Stomach (tissue), 9 donors: ENCODE data around the gene THOC6. TPM values are rescaled to one million over a fixed set of nuclear protein-coding genes. Genes with fewer than 3 reads are reported as not detected.

Experiments
- DNase-seq, 2 donors: peaks; one replicate each; pipeline versions ENCODE4 v3.0.0 to v3.0.0-alpha.2; 2013 to 2019
- H3K27ac ChIP-seq, 5 donors: fragments of 200-600 bp in 4 of 5; sonication (generic) in 4 of 5; one replicate each; pipeline ENCODE4 v1.5.1; 2013 to 2019; ENCODE audit warnings: mild to moderate bottlenecking in 1 of 5, moderate library complexity in 1 of 5
- H3K27me3 ChIP-seq, 3 donors: fragments of 200-600 bp; sonication (generic); one replicate each; pipeline ENCODE4 v1.5.1; 2017 to 2019; ENCODE audit warnings: mixed run types in 1 of 3
- H3K36me3 ChIP-seq, 4 donors: fragments of 200-600 bp; sonication (generic); 1 replicate in 3 of 4; 2 replicates in 1 of 4; pipeline ENCODE4 v1.5.1; 2016 to 2019
- H3K4me1 ChIP-seq, 4 donors: fragments of 200-600 bp; sonication (generic); one replicate each; pipeline ENCODE4 v1.5.1; 2016 to 2019
- H3K4me3 ChIP-seq, 4 donors: fragments of 200-600 bp; sonication (generic) in 3 of 4; one replicate each; pipeline ENCODE4 v1.5.1; 2016 to 2019; ENCODE audit warnings: mild to moderate bottlenecking in 1 of 4
- H3K9me3 ChIP-seq, 4 donors: fragments of 200-600 bp; sonication (generic); one replicate each; pipeline ENCODE4 v1.5.1; 2016 to 2019
- EP300 ChIP-seq: sonication (generic); formaldehyde crosslinking; IDR thresholded peaks from one replicate; pipeline ENCODE4 v1.6.1; 2017; ENCODE audit warnings: antibody characterized with exemption
- POLR2A ChIP-seq, 4 donors: fragments of 450-650 bp; IDR thresholded peaks; one replicate each; pipeline ENCODE4 v1.6.1; 2016; ENCODE audit warnings: antibody characterized with exemption in 4 of 4, control low read depth in 2 of 4, mild to moderate bottlenecking in 1 of 4, moderate library complexity in 1 of 4
- POLR2AphosphoS5 ChIP-seq, 3 donors: sonication (generic); formaldehyde crosslinking; IDR thresholded peaks; one replicate each; pipeline ENCODE4 v1.6.1; 2016; ENCODE audit warnings: antibody characterized with exemption in 3 of 3
- WGBS, 5 donors: extraction: QIAGEN DNeasy Blood & Tissue Kit in 3 of 5; methylation state at CpG; one replicate each; pipeline versions ENCODE4 v1.1.5 to v1.1.7; 2013 to 2018; 5-methylcytosine and 5-hydroxymethylcytosine counted together
- intact Hi-C: fragments of 100-400 bp; cut with DNase I; formaldehyde crosslinking; loops from one replicate; pipeline ENCODE4 v1.15.1; 2023; ENCODE audit warnings: low total_unique reads
- polyA plus RNA-seq, 3 donors: library from polyadenylated mRNA; stranded (reverse); fragments of 200-250 nt; gene quantifications; one replicate each; pipeline ENCODE4 v1.2.3, GENCODE V29; 2013
- total RNA-seq, 5 donors: library from RNA; depleted of rRNA; stranded (reverse); fragments of >200 nt; gene quantifications; one replicate each; pipeline versions ENCODE4 v1.1.0 to v1.2.3, GENCODE V29; 2014 to 2016
- TF ChIP-seq, protein P1 (sequence below), 7 experiments: fragments of 450-650 bp in 4 of 7; fragments of 200-600 bp in 3 of 7; sonication (generic) in 3 of 7; IDR thresholded peaks; one replicate each; pipeline ENCODE4 v1.5.1; 2016 to 2019; ENCODE audit warnings: antibody characterized with exemption in 7 of 7, control low read depth in 2 of 7, mild to moderate bottlenecking in 1 of 7
- donor health status: healthy with polysubstance abuse.
- donor health status: Bipolar disorder and iron deficiency.
- donor health status: healthy.

Gene THOC6
- total and polyA plus RNA-seq, 8 donors, result 10.5 to 97.9 (median 22.3) TPM; not detected in 1

- no peak overlapping the region for H3K27ac ChIP-seq
- no peaks in the 10 kb centered on the region for H3K9me3 ChIP-seq
- no peak overlapping the region for H3K4me3 ChIP-seq
- 89 to 97% (median 95%) methylated on average over 3 of the region's 3 CpGs for WGBS, 5 donors
- H3K27me3 ChIP-seq, result peaks cover 18 to 98% (median 77%) of the 10 kb centered on the region in 3 donors
- intact Hi-C loops, result no loop called here
- H3K4me1 ChIP-seq, result peaks cover 23 to 38% (median 30%) of the 10 kb centered on the region in 4 donors
- no peaks in the 10 kb centered on the region for H3K36me3 ChIP-seq
- TF ChIP-seq POLR2A (IDR thresholded peaks at IDR 0.05), result no peak
- no peak for TF ChIP-seq POLR2AphosphoS5 (IDR thresholded peaks at IDR 0.05)
- TF ChIP-seq, protein P1, sequence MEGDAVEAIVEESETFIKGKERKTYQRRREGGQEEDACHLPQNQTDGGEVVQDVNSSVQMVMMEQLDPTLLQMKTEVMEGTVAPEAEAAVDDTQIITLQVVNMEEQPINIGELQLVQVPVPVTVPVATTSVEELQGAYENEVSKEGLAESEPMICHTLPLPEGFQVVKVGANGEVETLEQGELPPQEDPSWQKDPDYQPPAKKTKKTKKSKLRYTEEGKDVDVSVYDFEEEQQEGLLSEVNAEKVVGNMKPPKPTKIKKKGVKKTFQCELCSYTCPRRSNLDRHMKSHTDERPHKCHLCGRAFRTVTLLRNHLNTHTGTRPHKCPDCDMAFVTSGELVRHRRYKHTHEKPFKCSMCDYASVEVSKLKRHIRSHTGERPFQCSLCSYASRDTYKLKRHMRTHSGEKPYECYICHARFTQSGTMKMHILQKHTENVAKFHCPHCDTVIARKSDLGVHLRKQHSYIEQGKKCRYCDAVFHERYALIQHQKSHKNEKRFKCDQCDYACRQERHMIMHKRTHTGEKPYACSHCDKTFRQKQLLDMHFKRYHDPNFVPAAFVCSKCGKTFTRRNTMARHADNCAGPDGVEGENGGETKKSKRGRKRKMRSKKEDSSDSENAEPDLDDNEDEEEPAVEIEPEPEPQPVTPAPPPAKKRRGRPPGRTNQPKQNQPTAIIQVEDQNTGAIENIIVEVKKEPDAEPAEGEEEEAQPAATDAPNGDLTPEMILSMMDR (IDR thresholded peaks at IDR 0.05), result no peak
- DNase-seq, result no peak
Measured at GRCh38 chr16:3042376-3042775, 18.5 kb downstream of the THOC6 start.

DNA sequence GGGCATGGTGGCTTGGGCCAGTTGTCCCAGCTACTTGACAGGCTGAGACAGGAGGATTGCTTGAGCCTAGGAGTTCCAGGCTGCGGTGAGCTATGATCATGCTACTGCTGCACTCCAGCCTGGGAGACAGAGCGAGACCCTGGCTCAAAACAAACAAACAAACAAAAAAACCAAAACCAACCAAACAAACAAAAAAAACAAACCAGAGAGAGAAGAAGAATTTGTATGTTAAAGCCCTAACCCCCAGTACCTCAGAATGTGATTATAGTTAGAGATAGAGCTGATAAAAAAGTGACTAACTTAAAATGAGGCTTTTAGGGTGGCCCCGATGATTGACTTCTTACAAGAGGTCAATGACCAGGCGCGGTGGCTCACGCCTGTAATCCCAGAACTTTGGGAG is 20.9 kb downstream of the THOC6 start:
- H3K27me3 ChIP-seq, result peaks cover 19 to 98% (median 78%) of the 10 kb centered on the region in 3 donors
- H3K4me1 ChIP-seq, result peaks cover 23 to 27% (median 25%) of the 10 kb centered on the region in 4 donors
- H3K27ac ChIP-seq, result no peak overlapping the region
- 86 to 93% (median 89%) methylated on average over 6 of the region's 6 CpGs for WGBS, 5 donors
- intact Hi-C loops, result no loop called here
- TF ChIP-seq POLR2A (IDR thresholded peaks at IDR 0.05), result no peak
- TF ChIP-seq, protein P1 (IDR thresholded peaks at IDR 0.05), result no peak
- H3K9me3 ChIP-seq, result no peaks in the 10 kb centered on the region
- peak overlapping the region in 2 of 4 donors; percentile 57 to 69 for H3K4me3 ChIP-seq
- DNase-seq, result no peak
- H3K36me3 ChIP-seq, result no peaks in the 10 kb centered on the region

- H3K27ac ChIP-seq, result peak within 1 kb of the TSS in 4 of 5 donors; percentile 10 to 73 (median 44)
- H3K4me1 ChIP-seq, result peaks cover 23 to 27% (median 25%) of the 10 kb centered on the region in 4 donors
- WGBS, 5 donors, result 0 to 1% (median 1%) methylated on average over 29 to 84 of the region's 86 CpGs
- H3K4me3 ChIP-seq, result peak within 1 kb of the TSS; percentile 46 to 69 (median 52)
- intact Hi-C loops, result no loop called here
- H3K27me3 ChIP-seq, result peaks cover 19 to 98% (median 74%) of the 10 kb centered on the region in 3 donors
- no peaks in the 10 kb centered on the region for H3K36me3 ChIP-seq
- H3K9me3 ChIP-seq, result no peaks in the 10 kb centered on the region
- no peak for TF ChIP-seq EP300
- TF ChIP-seq, protein P1 (IDR thresholded peaks at IDR 0.05), result no peak
- no peak for TF ChIP-seq POLR2A (IDR thresholded peaks at IDR 0.05)
- TF ChIP-seq POLR2AphosphoS5 (IDR thresholded peaks at IDR 0.05), result no peak
- DNase-seq, result peak in 1 of 2 donors; percentile 58
Measured at GRCh38 chr16:3045758-3046640, 22.2 kb downstream of the THOC6 start, which contains the start of gene MMP25. MMP25 (plus strand) TSS chr16:3046561; CDS start chr16:3046918, 357 bp downstream.

DNA sequence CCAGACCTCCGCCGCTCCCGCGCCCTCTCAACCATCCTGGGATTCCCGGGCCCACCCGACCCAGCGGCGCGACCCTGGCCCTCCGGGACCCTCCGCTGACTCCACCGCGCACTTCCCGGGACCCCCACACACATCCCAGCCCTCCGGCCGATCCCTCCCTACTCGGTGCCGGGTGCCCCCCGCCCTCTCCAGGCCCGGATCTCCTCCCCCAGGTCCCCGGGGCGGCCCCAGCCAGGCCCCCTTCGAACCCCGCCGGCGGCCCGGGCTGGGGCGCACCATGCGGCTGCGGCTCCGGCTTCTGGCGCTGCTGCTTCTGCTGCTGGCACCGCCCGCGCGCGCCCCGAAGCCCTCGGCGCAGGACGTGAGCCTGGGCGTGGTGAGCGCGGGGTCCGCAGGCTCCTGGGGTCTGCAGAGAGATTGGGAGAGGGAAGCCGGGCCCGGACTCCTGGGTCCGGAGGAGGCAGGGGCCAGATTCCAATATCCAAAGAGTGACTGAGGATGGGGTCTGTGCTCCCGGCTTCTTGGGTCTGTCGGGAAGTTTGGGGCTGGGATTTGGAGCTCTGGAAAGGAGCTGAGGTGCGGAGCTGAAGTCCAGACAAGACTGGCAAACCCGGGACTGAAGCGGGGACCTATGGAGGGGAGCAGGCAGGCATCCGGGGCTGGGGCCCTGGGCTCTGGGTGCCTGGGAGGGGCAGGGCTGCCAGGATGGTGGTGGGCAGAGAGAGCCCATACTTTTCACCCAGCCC is 23.0 kb downstream of the THOC6 start:
- no peak for DNase-seq
- intact Hi-C loops, result no loop called here
- no peaks in the 10 kb centered on the region for H3K9me3 ChIP-seq
- peaks cover 23 to 27% (median 25%) of the 10 kb centered on the region in 4 donors for H3K4me1 ChIP-seq
- H3K4me3 ChIP-seq, result peak overlapping the region; percentile 46 to 69 (median 52)
- TF ChIP-seq, protein P1 (IDR thresholded peaks at IDR 0.05), result no peak
- no peak for TF ChIP-seq EP300
- TF ChIP-seq POLR2A (IDR thresholded peaks at IDR 0.05), result no peak
- no peaks in the 10 kb centered on the region for H3K36me3 ChIP-seq
- peaks cover 19 to 98% (median 71%) of the 10 kb centered on the region in 3 donors for H3K27me3 ChIP-seq
- H3K27ac ChIP-seq, result peak overlapping the region in 3 of 5 donors; percentile 29 to 73 (median 59)
- WGBS, 5 donors, result 1 to 4% (median 2%) methylated on average over 12 to 53 of the region's 54 CpGs
